Astrocyte (in vitro differentiated cells and primary cell): ENCODE measurements around the gene F5. TPM values are rescaled to one million over a fixed set of nuclear protein-coding genes. Genes with fewer than 3 reads are reported as not detected.

Source experiments
- total RNA-seq: library from RNA; stranded (reverse); gene quantifications from 2 replicates; pipeline ENCODE4 v1.2.1, GENCODE V29; 2021

Gene F5
- total RNA-seq, 1 donor from 2014 or later: 0.18 TPM

Other genes with a start within 250 kb of the F5 start
- gene NME7, start 218.7 kb downstream of the F5 start, total RNA-seq: 21.2 and 30.8 TPM in 2 replicates
- 52.0 and 55.1 TPM in 2 replicates for gene BLZF1, start 218.3 kb downstream of the F5 start, total RNA-seq
- 1.1 and 1.5 TPM in 2 replicates for gene CCDC181, start 159.0 kb downstream of the F5 start, total RNA-seq
- gene SLC19A2, start 100.5 kb downstream of the F5 start, total RNA-seq: 12.5 and 14.1 TPM in 2 replicates
- 0.19 TPM in 1 of 2 replicates, not detected in the other for gene SELP, start 43.6 kb upstream of the F5 start, total RNA-seq
- 0.54 and 1.5 TPM in 2 replicates for gene SELL, start 125.1 kb upstream of the F5 start, total RNA-seq
- not detected in 2 replicates for gene SELE, start 147.6 kb upstream of the F5 start, total RNA-seq
- 3.9 and 4.1 TPM in 2 replicates for gene METTL18, start 208.4 kb upstream of the F5 start, total RNA-seq